ENCODE measurements around the gene PITPNC1. TPM values are rescaled to one million over a fixed set of nuclear protein-coding genes. Genes with fewer than 3 reads are reported as not detected.

Gene PITPNC1
- total RNA-seq, 1 donor from 2014 or later, result 40.3 TPM

GRCh38 chr17:67442787-67443624 lies 65.9 kb downstream of the PITPNC1 start:
- no peaks in the 10 kb centered on the region for H3K36me3 Mint-ChIP-seq (ENCODE audit: unreplicated experiment)
- H3K9me3 Mint-ChIP-seq (ENCODE audit: unreplicated experiment), result no peaks in the 10 kb centered on the region
- H3K27ac Mint-ChIP-seq (ENCODE audit: unreplicated experiment), result peak overlapping the region; percentile 88
- peaks cover 14% of the 10 kb centered on the region for H3K4me1 Mint-ChIP-seq (ENCODE audit: low read depth, unreplicated experiment)
- no peaks in the 10 kb centered on the region for H3K27me3 Mint-ChIP-seq (ENCODE audit: unreplicated experiment)
- peak overlapping the region; percentile 23 for H3K4me3 Mint-ChIP-seq (ENCODE audit: unreplicated experiment)
- no peak for DNase-seq
- TF ChIP-seq, protein P1, sequence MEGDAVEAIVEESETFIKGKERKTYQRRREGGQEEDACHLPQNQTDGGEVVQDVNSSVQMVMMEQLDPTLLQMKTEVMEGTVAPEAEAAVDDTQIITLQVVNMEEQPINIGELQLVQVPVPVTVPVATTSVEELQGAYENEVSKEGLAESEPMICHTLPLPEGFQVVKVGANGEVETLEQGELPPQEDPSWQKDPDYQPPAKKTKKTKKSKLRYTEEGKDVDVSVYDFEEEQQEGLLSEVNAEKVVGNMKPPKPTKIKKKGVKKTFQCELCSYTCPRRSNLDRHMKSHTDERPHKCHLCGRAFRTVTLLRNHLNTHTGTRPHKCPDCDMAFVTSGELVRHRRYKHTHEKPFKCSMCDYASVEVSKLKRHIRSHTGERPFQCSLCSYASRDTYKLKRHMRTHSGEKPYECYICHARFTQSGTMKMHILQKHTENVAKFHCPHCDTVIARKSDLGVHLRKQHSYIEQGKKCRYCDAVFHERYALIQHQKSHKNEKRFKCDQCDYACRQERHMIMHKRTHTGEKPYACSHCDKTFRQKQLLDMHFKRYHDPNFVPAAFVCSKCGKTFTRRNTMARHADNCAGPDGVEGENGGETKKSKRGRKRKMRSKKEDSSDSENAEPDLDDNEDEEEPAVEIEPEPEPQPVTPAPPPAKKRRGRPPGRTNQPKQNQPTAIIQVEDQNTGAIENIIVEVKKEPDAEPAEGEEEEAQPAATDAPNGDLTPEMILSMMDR (IDR thresholded peaks at IDR 0.05; ENCODE audit: partially characterized antibody, unreplicated experiment), result no peak

GRCh38 chr17:67443931-67444595 lies 67.0 kb downstream of the PITPNC1 start:
- no peak overlapping the region for H3K27ac Mint-ChIP-seq (ENCODE audit: unreplicated experiment)

GRCh38 chr17:67448449-67448848 lies 71.4 kb downstream of the PITPNC1 start:
- no peaks in the 10 kb centered on the region for H3K36me3 Mint-ChIP-seq (ENCODE audit: unreplicated experiment)
- TF ChIP-seq, protein P1 (IDR thresholded peaks at IDR 0.05; ENCODE audit: partially characterized antibody, unreplicated experiment), result no peak
- no peak for DNase-seq
- H3K4me3 Mint-ChIP-seq (ENCODE audit: unreplicated experiment), result no peak overlapping the region
- no peak overlapping the region for H3K27ac Mint-ChIP-seq (ENCODE audit: unreplicated experiment)
- peaks cover 1% of the 10 kb centered on the region for H3K9me3 Mint-ChIP-seq (ENCODE audit: unreplicated experiment)
- H3K27me3 Mint-ChIP-seq (ENCODE audit: unreplicated experiment), result no peaks in the 10 kb centered on the region
- H3K4me1 Mint-ChIP-seq (ENCODE audit: low read depth, unreplicated experiment), result peaks cover 2% of the 10 kb centered on the region

More at GRCh38 chr17:67443931-67444595, 67.0 kb downstream of the PITPNC1 start:
- no peak overlapping the region for H3K4me3 Mint-ChIP-seq (ENCODE audit: unreplicated experiment)
- H3K4me1 Mint-ChIP-seq (ENCODE audit: low read depth, unreplicated experiment), result peaks cover 14% of the 10 kb centered on the region
- TF ChIP-seq, protein P1 (IDR thresholded peaks at IDR 0.05; ENCODE audit: partially characterized antibody, unreplicated experiment), result no peak
- DNase-seq, result no peak
- H3K36me3 Mint-ChIP-seq (ENCODE audit: unreplicated experiment), result no peaks in the 10 kb centered on the region
- no peaks in the 10 kb centered on the region for H3K27me3 Mint-ChIP-seq (ENCODE audit: unreplicated experiment)
- H3K9me3 Mint-ChIP-seq (ENCODE audit: unreplicated experiment), result no peaks in the 10 kb centered on the region

DNA sequence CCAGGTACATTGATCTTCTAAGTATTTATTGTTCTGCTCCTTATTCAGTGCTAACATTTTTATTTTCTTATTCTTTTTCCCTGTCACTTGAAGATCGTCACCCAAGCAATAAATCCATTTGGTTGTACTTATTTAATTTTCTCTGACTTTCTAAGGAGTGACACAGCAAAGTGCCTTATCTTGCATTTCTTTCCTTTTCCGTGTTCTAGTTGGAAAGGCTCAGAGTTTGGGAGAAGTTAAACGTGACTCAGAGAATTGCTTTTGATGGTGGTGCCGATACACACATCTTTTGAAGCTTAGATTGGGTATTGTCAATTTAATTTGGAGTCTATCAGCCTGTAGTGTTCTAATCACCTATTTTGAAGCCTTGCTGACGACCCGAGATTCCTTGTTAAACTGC lies 72.0 kb downstream of the PITPNC1 start:
- Mint-ChIP-seq H3K4me3 (ENCODE audit: unreplicated experiment) (no peak overlapping the region), H3K27me3 (ENCODE audit: unreplicated experiment) (no peaks in the 10 kb centered on the region), H3K27ac (ENCODE audit: unreplicated experiment) (no peak overlapping the region), H3K4me1 (ENCODE audit: low read depth, unreplicated experiment) (peaks cover 2% of the 10 kb centered on the region), H3K9me3 (ENCODE audit: unreplicated experiment) (peaks cover 1% of the 10 kb centered on the region), H3K36me3 (ENCODE audit: unreplicated experiment) (no peaks in the 10 kb centered on the region)
- TF ChIP-seq, protein P1 (IDR thresholded peaks at IDR 0.05; ENCODE audit: partially characterized antibody, unreplicated experiment), result no peak
- no peak for DNase-seq
